ENCODE data around the gene DOK7.

DNA sequence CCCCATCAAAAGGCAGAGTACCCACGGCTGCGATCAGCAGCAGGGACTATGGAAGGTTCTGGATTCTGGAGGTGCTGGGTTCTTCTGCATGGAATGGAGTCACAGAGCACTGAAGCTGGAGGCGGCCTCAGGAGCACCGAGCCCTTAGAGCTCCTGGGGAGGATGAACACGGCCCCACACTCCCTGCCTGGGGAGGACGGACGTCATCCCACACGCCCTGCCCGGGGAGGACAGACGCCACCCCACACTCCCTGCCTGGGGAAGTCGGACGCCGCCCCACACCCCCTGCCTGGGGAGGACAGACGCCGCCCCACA lies 59.2 kb downstream of the DOK7 start:
- TF ChIP-seq, protein P1, sequence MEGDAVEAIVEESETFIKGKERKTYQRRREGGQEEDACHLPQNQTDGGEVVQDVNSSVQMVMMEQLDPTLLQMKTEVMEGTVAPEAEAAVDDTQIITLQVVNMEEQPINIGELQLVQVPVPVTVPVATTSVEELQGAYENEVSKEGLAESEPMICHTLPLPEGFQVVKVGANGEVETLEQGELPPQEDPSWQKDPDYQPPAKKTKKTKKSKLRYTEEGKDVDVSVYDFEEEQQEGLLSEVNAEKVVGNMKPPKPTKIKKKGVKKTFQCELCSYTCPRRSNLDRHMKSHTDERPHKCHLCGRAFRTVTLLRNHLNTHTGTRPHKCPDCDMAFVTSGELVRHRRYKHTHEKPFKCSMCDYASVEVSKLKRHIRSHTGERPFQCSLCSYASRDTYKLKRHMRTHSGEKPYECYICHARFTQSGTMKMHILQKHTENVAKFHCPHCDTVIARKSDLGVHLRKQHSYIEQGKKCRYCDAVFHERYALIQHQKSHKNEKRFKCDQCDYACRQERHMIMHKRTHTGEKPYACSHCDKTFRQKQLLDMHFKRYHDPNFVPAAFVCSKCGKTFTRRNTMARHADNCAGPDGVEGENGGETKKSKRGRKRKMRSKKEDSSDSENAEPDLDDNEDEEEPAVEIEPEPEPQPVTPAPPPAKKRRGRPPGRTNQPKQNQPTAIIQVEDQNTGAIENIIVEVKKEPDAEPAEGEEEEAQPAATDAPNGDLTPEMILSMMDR (IDR thresholded peaks at IDR 0.05; ENCODE audit: borderline replicate concordance, extremely low read depth, low read length, poor library complexity, severe bottlenecking) = no peak
- TF ChIP-seq EZH2 (IDR thresholded peaks at IDR 0.05; ENCODE audit: borderline replicate concordance, low read depth, low read length, severe bottlenecking) = no peak
